WTC11 (cell line): ENCODE results near the gene TMEM204. TPM values are rescaled to one million over a fixed set of nuclear protein-coding genes. Genes with fewer than 3 reads are reported as not detected.

Experiments
- ATAC-seq: fragments of 200-7000 bp; cut with Tn5 transposase; 2 replicates; pipeline ENCODE4 v1.10.0; 2021; ENCODE audit warnings: mild to moderate bottlenecking, moderate library complexity
- CTCF ChIA-PET: fragments of 300-600 bp; sonication (Branson Sonifier 250); formaldehyde crosslinking; loops from one replicate; lab custom pipeline; 2021; ENCODE audit warnings: antibody characterized with exemption; lab: Charles Lee
- POLR2A ChIA-PET: fragments of 350-600 bp; sonication (Branson Sonifier 250); formaldehyde crosslinking; loops from one replicate; lab custom pipeline; 2021; ENCODE audit warnings: antibody characterized with exemption; lab: Charles Lee
- DNase-seq: peaks from one replicate; pipeline ENCODE4 v3.0.0; 2021; ENCODE audit warnings: low spot score
- H3K27ac Mint-ChIP-seq: 2 replicates; pipeline ENCODE4 v1.8.0; 2021; ENCODE audit warnings: mixed read lengths
- H3K27me3 Mint-ChIP-seq: 2 replicates; pipeline ENCODE4 v1.8.0; 2021; ENCODE audit warnings: low read depth, mild to moderate bottlenecking, moderate library complexity, mixed read lengths
- H3K36me3 Mint-ChIP-seq: 2 replicates; pipeline ENCODE4 v1.8.0; 2021; ENCODE audit warnings: mixed read lengths
- H3K4me1 Mint-ChIP-seq: 2 replicates; pipeline ENCODE4 v1.8.0; 2022; ENCODE audit warnings: mixed read lengths
- H3K4me3 Mint-ChIP-seq: 2 replicates; pipeline ENCODE4 v1.8.0; 2021; ENCODE audit warnings: mild to moderate bottlenecking, moderate library complexity, mixed read lengths
- H3K9me3 Mint-ChIP-seq: 2 replicates; pipeline ENCODE4 v1.8.0; 2021; ENCODE audit warnings: mixed read lengths
- AFF4 ChIP-seq: sonication (generic); formaldehyde crosslinking; IDR thresholded peaks from 2 replicates; pipeline ENCODE4 v1.8.1; 2023; ENCODE audit warnings: mild to moderate bottlenecking, missing genetic modification reagents, borderline replicate concordance
- ARID4B ChIP-seq: sonication (generic); formaldehyde crosslinking; IDR thresholded peaks from 2 replicates; pipeline ENCODE4 v1.8.0; 2023; ENCODE audit warnings: missing genetic modification reagents, mild to moderate bottlenecking, borderline replicate concordance
- ATF6 ChIP-seq: sonication (generic); formaldehyde crosslinking; IDR thresholded peaks from 2 replicates; pipeline ENCODE4 v1.8.1; 2023; ENCODE audit warnings: mild to moderate bottlenecking, missing genetic modification reagents
- MLX ChIP-seq: sonication (generic); formaldehyde crosslinking; IDR thresholded peaks from 2 replicates; pipeline ENCODE4 v1.8.1; 2023; ENCODE audit warnings: mild to moderate bottlenecking, missing genetic modification reagents, moderate library complexity
- NFE2L1 ChIP-seq: sonication (generic); formaldehyde crosslinking; IDR thresholded peaks from 2 replicates; pipeline ENCODE4 v1.8.1; 2023; ENCODE audit warnings: missing genetic modification reagents
- NFYB ChIP-seq: sonication (generic); formaldehyde crosslinking; conservative IDR thresholded peaks from 2 replicates; pipeline ENCODE4 v1.8.0; 2022; ENCODE audit warnings: low read depth, missing genetic modification reagents
- NR2C2 ChIP-seq: sonication (generic); formaldehyde crosslinking; IDR thresholded peaks from 2 replicates; pipeline ENCODE4 v1.8.0; 2022; ENCODE audit warnings: mild to moderate bottlenecking, missing genetic modification reagents
- TCF7 ChIP-seq: sonication (generic); formaldehyde crosslinking; IDR thresholded peaks from 2 replicates; pipeline ENCODE4 v1.8.0; 2022; ENCODE audit warnings: mild to moderate bottlenecking, low read depth, missing genetic modification reagents, moderate library complexity
- TEAD1 ChIP-seq: sonication (generic); formaldehyde crosslinking; IDR thresholded peaks from 2 replicates; pipeline ENCODE4 v1.8.0; 2022; ENCODE audit warnings: mild to moderate bottlenecking, missing genetic modification reagents
- USF1 ChIP-seq: sonication (generic); formaldehyde crosslinking; IDR thresholded peaks from 2 replicates; pipeline ENCODE4 v1.8.0; 2022; ENCODE audit warnings: mild to moderate bottlenecking, missing genetic modification reagents
- ZNF138 ChIP-seq: sonication (generic); formaldehyde crosslinking; conservative IDR thresholded peaks from 2 replicates; pipeline ENCODE4 v1.8.1; 2022; ENCODE audit warnings: mild to moderate bottlenecking, moderate library complexity, missing genetic modification reagents
- ZNF219 ChIP-seq: sonication (generic); formaldehyde crosslinking; IDR thresholded peaks from 2 replicates; pipeline ENCODE4 v1.8.0; 2023; ENCODE audit warnings: missing genetic modification reagents, mild to moderate bottlenecking, borderline replicate concordance
- ZNF232 ChIP-seq: sonication (generic); formaldehyde crosslinking; IDR thresholded peaks from 2 replicates; pipeline ENCODE4 v1.8.0; 2022; ENCODE audit warnings: mild to moderate bottlenecking, missing genetic modification reagents
- ZNF396 ChIP-seq: fragments of 250-450 bp; sonication (Bioruptor Pico); IDR thresholded peaks from 2 replicates; pipeline ENCODE4 v1.8.0; 2021; ENCODE audit warnings: mild to moderate bottlenecking, moderate library complexity, borderline replicate concordance
- ZNF512 ChIP-seq: sonication (generic); formaldehyde crosslinking; IDR thresholded peaks from 2 replicates; pipeline ENCODE4 v1.8.1; 2022; ENCODE audit warnings: missing genetic modification reagents, borderline replicate concordance
- total RNA-seq: library from RNA; stranded (reverse); gene quantifications from 3 replicates; pipeline ENCODE4 v1.2.3, GENCODE V29; 2021

TMEM204 gene
- total RNA-seq, 1 experiment from 2014 or later, result 0.35 TPM

- ChIA-PET POLR2A (no interaction called here), CTCF (no interaction called here)
- no peak for TF ChIP-seq TEAD1 (CRISPR knock-in tag)
- no peak for TF ChIP-seq ARID4B (CRISPR knock-in tag)
- no peak for TF ChIP-seq TCF7 (CRISPR knock-in tag)
- TF ChIP-seq USF1, result no peak
- TF ChIP-seq ZNF219 (CRISPR knock-in tag), result no peak
- no peak for TF ChIP-seq NR2C2 (CRISPR knock-in tag)
- TF ChIP-seq ZNF396 (CRISPR knock-in tag), result no peak
- no peak for TF ChIP-seq NFE2L1
- TF ChIP-seq ATF6, result no peak
- no peak for TF ChIP-seq NFYB (CRISPR knock-in tag)
- TF ChIP-seq AFF4, result no peak
- TF ChIP-seq ZNF512, result no peak
- TF ChIP-seq ZNF232, result no peak
- no peak for TF ChIP-seq ZNF138 (CRISPR knock-in tag)
- TF ChIP-seq MLX, result no peak
- Mint-ChIP-seq H3K27me3 (no peaks in the 10 kb centered on the region; the same call in 1 of the 2 replicates), H3K4me1 (peaks cover 14% of the 10 kb centered on the region), H3K36me3 (peaks cover 7% of the 10 kb centered on the region), H3K4me3 (no peak overlapping the region), H3K9me3 (no peaks in the 10 kb centered on the region), H3K27ac (no peak overlapping the region)
- DNase-seq (no peak), ATAC-seq (no peak)
Measured at GRCh38 chr16:1553946-1554825, 20.7 kb downstream of the TMEM204 start.
